Neural progenitor cell (in vitro differentiated cells): ENCODE results near the gene IL17B.

Experiments used
- CTCF ChIP-seq: fragments of 200-600 bp; sonication (generic); IDR thresholded peaks from 2 replicates; pipeline ENCODE4 v1.5.1; 2017; ENCODE audit warnings: antibody characterized with exemption, mild to moderate bottlenecking
- EZH2 ChIP-seq: fragments of 200-600 bp; sonication (generic); IDR thresholded peaks from 2 replicates; pipeline ENCODE4 v1.6.1; 2017; ENCODE audit warnings: antibody characterized with exemption, mild to moderate bottlenecking, moderate library complexity
- EZH2phosphoT487 ChIP-seq: fragments of 200-600 bp; sonication (generic); IDR thresholded peaks from 2 replicates; pipeline ENCODE4 v1.6.1; 2017; ENCODE audit warnings: antibody characterized with exemption

- no peak for TF ChIP-seq CTCF
- TF ChIP-seq EZH2: no peak
- TF ChIP-seq EZH2phosphoT487: no peak
These were observed 46.6 kb upstream of the IL17B start for GRCh38 chr5:149425729-149426128.
